ENCODE measurements around the gene TAF7. TPM values are rescaled to one million over a fixed set of nuclear protein-coding genes. Genes with fewer than 3 reads are reported as not detected.

TAF7 gene
- total RNA-seq, 1 experiment from 2014 or later, result 90.3 TPM

DNA sequence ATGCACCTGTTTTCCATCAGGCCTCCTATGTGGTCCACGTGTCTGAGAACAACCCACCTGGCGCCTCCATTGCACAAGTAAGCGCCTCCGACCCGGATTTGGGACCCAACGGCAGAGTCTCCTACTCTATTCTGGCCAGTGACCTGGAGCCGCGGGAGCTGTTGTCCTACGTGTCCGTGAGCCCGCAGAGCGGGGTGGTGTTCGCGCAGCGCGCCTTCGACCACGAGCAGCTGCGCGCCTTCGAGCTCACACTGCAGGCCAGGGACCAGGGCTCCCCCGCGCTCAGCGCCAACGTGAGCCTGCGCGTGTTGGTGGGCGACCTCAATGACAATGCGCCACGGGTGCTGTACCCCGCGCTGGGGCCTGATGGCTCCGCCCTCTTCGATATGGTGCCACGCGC is 31.0 kb upstream of the TAF7 start:
- no peak overlapping the region for H3K9ac ChIP-seq (ENCODE audit: extremely low read depth, insufficient read length, low read length)
- no peak overlapping the region for H4K8ac ChIP-seq (replicated peaks; ENCODE audit: insufficient read length, low read depth, low read length)
- Mint-ChIP-seq H3K4me1 (peaks cover 6% of the 10 kb centered on the region in 2 experiments), H3K9me3 (peaks cover 57 to 62% of the 10 kb centered on the region in 2 experiments), H3K36me3 (ENCODE audit: insufficient read depth in 1 of 3, low read depth in 3 of 3) (peaks cover 16 to 64% (median 43%) of the 10 kb centered on the region in 3 experiments), H3K4me3 (no peak overlapping the region), H3K27me3 (ENCODE audit: low read depth) (peaks cover 2% of the 10 kb centered on the region), H3K27ac (no peak overlapping the region)
- H2BK20ac ChIP-seq (ENCODE audit: low read depth, low read length, poor library complexity, severe bottlenecking), result no peak overlapping the region
- no peak overlapping the region for H3K4ac ChIP-seq (ENCODE audit: low read depth, low read length)
- no peak for DNase-seq
- H2AFZ ChIP-seq (ENCODE audit: low read length), result no peak overlapping the region
- WGBS (ENCODE audit: extremely low coverage, insufficient read length, low lambda C conversion rate), result no CpG with 5 or more reads among the region's 36 CpGs
- H2BK15ac ChIP-seq (ENCODE audit: low read depth, low read length), result no peak overlapping the region
- no peaks in the 10 kb centered on the region for H3K4me1 ChIP-seq (ENCODE audit: insufficient read depth, low read length)
- H4K91ac ChIP-seq (ENCODE audit: insufficient read length, low read depth, low read length), result no peak overlapping the region
- no peak overlapping the region for H2BK12ac ChIP-seq (ENCODE audit: insufficient read length, low read depth, low read length)
- H4K20me1 ChIP-seq (ENCODE audit: control insufficient read depth, insufficient read depth, insufficient read length), result no peaks in the 10 kb centered on the region
- no peak overlapping the region for H3K18ac ChIP-seq (ENCODE audit: insufficient read length, low read depth, low read length)
- H3K4me2 ChIP-seq (ENCODE audit: insufficient read depth, insufficient read length, low read length), result no peak overlapping the region
- H3K23me2 ChIP-seq (ENCODE audit: insufficient read length, low read depth, low read length, poor library complexity, severe bottlenecking), result peaks cover 4% of the 10 kb centered on the region
- H3K27ac ChIP-seq (ENCODE audit: insufficient read length, low read depth, low read length), result no peak overlapping the region
- H3K79me2 ChIP-seq (ENCODE audit: insufficient read depth, low read length), result no peaks in the 10 kb centered on the region
- no peak overlapping the region for H3K56ac ChIP-seq (ENCODE audit: insufficient read length, low read depth, low read length)
- no peak overlapping the region for H2AK5ac ChIP-seq (ENCODE audit: insufficient read length, low read length)
- peaks cover 30% of the 10 kb centered on the region for H3K9me3 ChIP-seq (ENCODE audit: control insufficient read depth, low read depth, low read length)
- H2BK120ac ChIP-seq (ENCODE audit: low read depth, low read length, poor library complexity, severe bottlenecking), result no peak overlapping the region
- H3T11ph ChIP-seq (ENCODE audit: low read length), result no peak overlapping the region
- no peaks in the 10 kb centered on the region for H3K27me3 ChIP-seq (ENCODE audit: insufficient read depth, low read length)
- no peak overlapping the region for H3K23ac ChIP-seq (ENCODE audit: insufficient read length, low read depth, low read length)
- no peaks in the 10 kb centered on the region for H3K79me1 ChIP-seq (ENCODE audit: insufficient read depth, low read depth, low read length, poor library complexity, severe bottlenecking)
- no peak overlapping the region for H4K5ac ChIP-seq (ENCODE audit: insufficient read length, low read depth, low read length)
- no peak overlapping the region for H2BK5ac ChIP-seq (ENCODE audit: insufficient read length, low read length)
- TF ChIP-seq, protein P1, sequence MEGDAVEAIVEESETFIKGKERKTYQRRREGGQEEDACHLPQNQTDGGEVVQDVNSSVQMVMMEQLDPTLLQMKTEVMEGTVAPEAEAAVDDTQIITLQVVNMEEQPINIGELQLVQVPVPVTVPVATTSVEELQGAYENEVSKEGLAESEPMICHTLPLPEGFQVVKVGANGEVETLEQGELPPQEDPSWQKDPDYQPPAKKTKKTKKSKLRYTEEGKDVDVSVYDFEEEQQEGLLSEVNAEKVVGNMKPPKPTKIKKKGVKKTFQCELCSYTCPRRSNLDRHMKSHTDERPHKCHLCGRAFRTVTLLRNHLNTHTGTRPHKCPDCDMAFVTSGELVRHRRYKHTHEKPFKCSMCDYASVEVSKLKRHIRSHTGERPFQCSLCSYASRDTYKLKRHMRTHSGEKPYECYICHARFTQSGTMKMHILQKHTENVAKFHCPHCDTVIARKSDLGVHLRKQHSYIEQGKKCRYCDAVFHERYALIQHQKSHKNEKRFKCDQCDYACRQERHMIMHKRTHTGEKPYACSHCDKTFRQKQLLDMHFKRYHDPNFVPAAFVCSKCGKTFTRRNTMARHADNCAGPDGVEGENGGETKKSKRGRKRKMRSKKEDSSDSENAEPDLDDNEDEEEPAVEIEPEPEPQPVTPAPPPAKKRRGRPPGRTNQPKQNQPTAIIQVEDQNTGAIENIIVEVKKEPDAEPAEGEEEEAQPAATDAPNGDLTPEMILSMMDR (conservative IDR thresholded peaks at IDR 0.05), result no peak
- H3K14ac ChIP-seq (ENCODE audit: insufficient read depth, low read length), result no peak overlapping the region

All from H9 (cell line).